Pericardium fibroblast (primary cell): ENCODE data around the gene DNAI4. TPM values are rescaled to one million over a fixed set of nuclear protein-coding genes. Genes with fewer than 3 reads are reported as not detected.

ENCODE experiments used
- total RNA-seq: library from RNA; depleted of rRNA; stranded (reverse); fragments of >200 nt; gene quantifications from 2 replicates; pipeline ENCODE4 v1.2.3, GENCODE V29; 2015

Gene DNAI4
- total RNA-seq: 3.0 and 4.1 TPM in 2 replicates

GRCh38 chr1:66924756-66925557 lies at the start of gene DNAI4, which contains the start of gene MIER1:
DNAI4 (minus strand) TSS chr1:66924856; CDS start chr1:66924831, 25 bp downstream.
MIER1 (plus strand) TSS chr1:66924990; CDS start chr1:66925029, 39 bp downstream.

Other genes with a start within 250 kb of the DNAI4 start
- gene DYNLT5, start 172.4 kb downstream of the DNAI4 start, total RNA-seq: not detected in 2 replicates
- gene INSL5, start 123.6 kb downstream of the DNAI4 start, total RNA-seq: not detected in 2 replicates
- gene MIER1, start 134 bp upstream of the DNAI4 start, total RNA-seq: 13.8 and 17.4 TPM in 2 replicates
- gene SLC35D1, start 129.3 kb upstream of the DNAI4 start, total RNA-seq: 6.8 and 9.3 TPM in 2 replicates
- not detected in 2 replicates for gene C1orf141, start 210.1 kb upstream of the DNAI4 start, total RNA-seq
- not detected in 2 replicates for gene IL23R, start 241.6 kb upstream of the DNAI4 start, total RNA-seq